MM.1S (cell line): ENCODE data around the gene GRIK5.

Experiments
- CTCF ChIP-seq: fragments of 300-600 bp; sonication (generic); IDR thresholded peaks from 2 replicates; pipeline ENCODE4 v1.5.1; 2016; ENCODE audit warnings: antibody characterized with exemption, low read length, mixed read lengths
- EZH2 ChIP-seq: fragments of 300-600 bp; sonication (generic); optimal IDR thresholded peaks from 2 replicates; pipeline ENCODE3; 2017; ENCODE audit warnings: low read depth, mild to moderate bottlenecking, antibody characterized with exemption, low read length, mixed read lengths
- EZH2phosphoT487 ChIP-seq: fragments of 300-600 bp; sonication (generic); IDR thresholded peaks from 2 replicates; pipeline ENCODE4 v1.6.1; 2018; ENCODE audit warnings: antibody characterized with exemption, low read length

- TF ChIP-seq CTCF (no peak), EZH2 (no peak), EZH2phosphoT487 (no peak)
Observed at GRCh38 chr19:41988947-41989346, 81.1 kb downstream of the GRIK5 start.
